Kidney glomerular epithelial cell (primary cell): ENCODE measurements around the gene ZNF683.
A peak's percentile ranks its signal among the peaks of the same experiment; 100 is the strongest.
"Not testable (repeated sequence)": the region's sequence is repeated elsewhere in the genome, so short reads cannot be mapped to it uniquely, and the experiment has no call there.

Experiments
- DNase-seq: peaks from one replicate; lab custom pipeline; 2025; lab: John Stamatoyannopoulos, UW

ZNF683 gene

DNA sequence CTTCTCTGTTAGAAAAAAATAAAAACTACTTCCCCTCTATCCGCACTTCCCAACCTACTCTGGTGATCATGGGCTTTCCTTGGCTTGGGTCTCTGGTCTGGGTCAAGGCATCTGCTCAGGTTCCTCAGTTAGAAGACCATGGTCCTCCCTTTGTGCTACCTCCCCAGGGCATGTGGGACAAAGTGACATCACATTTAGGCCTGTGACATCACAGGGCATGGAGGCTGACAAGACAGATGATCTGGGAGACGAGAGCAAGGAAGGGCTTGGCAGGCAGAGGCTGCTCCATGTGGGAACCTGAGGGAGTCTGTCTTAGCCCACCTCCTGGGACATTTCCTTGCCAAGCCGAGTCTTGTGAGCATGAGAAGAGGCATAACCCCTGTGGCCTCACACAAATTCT lies at the start of gene ZNF683:
TSS of gene ZNF683 (minus strand) at position 140 of the 400 bp plus-strand sequence. CDS start 4,179 bp downstream, outside the sequence.
- DNase-seq, result not testable (repeated sequence)

DNA sequence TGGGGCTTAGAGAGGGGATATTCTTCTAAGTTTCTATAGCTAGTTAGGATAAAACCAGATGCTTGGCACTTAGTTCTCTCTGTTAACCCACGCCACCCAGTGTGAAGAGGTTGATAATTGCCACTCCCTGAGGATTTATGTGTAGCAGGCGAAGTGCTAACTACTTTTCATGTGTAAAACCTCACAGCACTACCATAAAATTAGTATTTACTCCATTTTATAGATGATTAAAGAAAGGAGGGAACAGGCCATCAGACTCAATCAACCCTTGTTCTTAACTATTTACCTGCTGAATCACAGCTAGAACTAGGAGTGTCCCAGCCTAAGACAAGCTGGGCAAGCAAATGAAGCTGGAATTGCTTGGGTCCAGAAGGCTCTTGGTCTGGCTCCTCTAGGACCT lies 46.9 kb upstream of the ZNF683 start:
- DNase-seq, result no peak

DNA sequence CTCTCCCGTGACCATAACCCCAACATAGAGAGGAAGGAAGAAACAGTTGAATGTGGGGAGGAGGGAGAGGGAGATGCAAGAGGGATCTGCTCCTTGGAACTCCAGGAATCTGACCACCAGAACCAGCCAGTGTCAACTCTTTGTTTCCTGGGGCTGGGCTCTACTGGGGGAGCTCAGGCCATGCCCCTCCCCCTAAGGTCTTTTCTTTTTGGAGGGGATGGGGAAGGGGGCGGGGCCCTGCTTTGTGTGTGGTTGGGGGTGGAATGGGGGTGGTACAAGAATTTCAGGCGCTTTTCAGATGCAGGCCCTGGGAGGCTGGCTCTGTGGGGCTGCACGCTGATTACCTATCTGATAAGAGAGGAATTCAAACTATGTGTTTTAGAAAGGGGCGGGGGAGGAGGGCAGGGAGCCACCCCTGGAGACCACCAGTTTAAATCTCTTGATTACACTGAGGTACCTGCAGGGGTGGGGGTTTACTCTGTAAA lies 46.4 kb upstream of the ZNF683 start:
- DNase-seq, result no peak

DNA sequence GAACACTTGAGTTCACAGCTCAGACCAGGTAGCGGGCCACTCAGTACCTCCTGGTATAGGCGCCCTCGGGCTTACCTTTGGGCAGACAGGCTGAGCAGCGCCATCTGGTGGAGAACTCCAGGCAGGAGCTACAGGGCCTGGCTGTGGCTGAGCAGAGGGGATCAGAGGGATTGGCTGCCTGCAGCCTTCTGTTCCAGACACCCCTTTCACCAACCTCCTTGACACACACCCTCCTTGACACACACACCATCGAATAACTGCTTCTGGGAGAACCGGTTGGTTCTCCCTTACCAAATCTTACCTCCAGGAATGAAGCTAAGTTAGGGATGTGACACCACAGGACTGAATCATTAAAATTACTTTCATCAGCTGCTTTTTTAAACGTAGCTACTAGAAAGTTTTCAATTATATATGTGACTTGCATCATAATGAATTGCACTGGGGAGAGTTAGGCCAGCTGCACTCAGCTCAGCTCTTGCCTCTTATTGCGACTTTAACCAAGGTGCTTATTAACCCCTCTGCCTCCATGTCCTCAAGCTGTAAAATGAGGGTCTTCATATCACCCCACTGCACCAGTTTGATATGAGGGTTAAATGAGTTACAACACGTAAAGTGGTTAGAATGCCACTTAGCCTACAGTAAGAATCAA lies 44.7 kb upstream of the ZNF683 start:
- peak; percentile 24 for DNase-seq

DNA sequence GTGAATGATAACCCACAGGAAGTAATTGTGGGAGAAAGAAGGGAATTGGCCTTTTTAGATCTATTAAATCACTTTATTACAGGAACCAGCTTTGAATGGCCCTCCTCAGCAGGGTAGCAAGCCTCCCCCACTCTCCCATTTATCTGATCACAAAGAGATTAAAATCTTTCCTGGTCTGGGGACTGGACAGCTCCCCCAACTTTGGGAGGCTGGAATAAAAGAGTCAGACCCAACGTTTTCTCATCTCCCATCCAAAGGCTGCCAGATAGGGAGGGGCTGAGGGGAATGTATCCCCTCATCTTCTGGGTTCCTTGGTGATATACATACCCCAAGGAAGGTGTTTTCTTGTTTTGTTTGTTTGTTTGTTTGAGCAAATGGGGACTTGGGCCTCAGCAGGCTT lies 40.5 kb upstream of the ZNF683 start:
- DNase-seq, result no peak

DNA sequence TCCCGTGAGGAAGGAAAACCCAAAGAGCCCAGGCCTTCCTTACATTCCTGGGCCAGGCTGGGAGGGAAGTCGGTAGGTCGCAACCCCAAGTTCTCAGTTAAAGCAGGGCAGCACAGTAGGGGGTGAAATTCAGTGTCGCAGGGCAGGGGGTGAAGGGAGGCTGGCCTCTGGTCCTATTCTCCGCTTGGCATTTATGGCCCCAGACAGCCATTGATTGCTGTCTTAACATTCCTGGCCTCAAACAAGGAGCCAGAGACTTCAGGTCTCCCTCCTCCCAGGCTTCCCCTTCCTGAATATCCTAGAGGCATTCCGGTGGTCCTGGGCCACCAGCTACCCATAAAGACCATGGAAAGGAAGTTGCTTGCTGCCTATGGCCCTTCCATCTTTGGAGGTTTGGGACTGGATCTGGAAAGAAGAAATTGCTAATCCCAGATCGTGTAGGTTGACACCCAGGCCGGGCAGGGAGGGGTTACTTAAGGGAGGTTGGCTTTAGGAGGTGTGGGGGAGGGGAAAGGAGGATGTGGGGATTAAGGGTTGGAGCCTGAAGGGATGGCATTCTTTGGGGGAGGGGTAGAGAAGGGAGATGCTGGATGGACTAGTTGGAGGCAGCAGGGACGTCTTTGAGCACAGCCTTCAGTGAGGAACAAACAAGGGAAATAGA lies 39.8 kb upstream of the ZNF683 start:
- DNase-seq, result no peak

DNA sequence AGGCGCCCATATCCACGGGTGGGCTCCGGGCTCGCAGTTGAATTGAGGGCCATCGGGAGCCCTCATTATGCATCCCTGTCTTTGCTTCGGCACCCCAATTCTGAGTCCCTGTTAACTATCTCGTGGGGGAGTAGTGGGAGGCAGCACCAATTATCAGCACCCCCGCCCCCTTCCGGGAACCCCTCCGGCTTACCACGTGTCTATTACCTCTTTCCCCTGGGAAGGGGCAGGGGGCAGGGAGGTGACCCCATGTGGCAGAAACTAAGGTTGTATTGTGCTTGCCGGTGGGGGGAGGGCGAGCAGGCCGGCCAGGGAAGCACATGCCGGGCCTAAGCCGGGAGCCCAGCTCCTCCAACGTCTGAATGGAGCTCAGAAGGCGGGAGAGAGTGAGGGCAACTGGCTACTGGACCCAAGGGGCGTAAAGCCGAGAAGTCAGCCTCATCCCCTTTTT lies 39.1 kb upstream of the ZNF683 start:
- DNase-seq, result no peak

DNA sequence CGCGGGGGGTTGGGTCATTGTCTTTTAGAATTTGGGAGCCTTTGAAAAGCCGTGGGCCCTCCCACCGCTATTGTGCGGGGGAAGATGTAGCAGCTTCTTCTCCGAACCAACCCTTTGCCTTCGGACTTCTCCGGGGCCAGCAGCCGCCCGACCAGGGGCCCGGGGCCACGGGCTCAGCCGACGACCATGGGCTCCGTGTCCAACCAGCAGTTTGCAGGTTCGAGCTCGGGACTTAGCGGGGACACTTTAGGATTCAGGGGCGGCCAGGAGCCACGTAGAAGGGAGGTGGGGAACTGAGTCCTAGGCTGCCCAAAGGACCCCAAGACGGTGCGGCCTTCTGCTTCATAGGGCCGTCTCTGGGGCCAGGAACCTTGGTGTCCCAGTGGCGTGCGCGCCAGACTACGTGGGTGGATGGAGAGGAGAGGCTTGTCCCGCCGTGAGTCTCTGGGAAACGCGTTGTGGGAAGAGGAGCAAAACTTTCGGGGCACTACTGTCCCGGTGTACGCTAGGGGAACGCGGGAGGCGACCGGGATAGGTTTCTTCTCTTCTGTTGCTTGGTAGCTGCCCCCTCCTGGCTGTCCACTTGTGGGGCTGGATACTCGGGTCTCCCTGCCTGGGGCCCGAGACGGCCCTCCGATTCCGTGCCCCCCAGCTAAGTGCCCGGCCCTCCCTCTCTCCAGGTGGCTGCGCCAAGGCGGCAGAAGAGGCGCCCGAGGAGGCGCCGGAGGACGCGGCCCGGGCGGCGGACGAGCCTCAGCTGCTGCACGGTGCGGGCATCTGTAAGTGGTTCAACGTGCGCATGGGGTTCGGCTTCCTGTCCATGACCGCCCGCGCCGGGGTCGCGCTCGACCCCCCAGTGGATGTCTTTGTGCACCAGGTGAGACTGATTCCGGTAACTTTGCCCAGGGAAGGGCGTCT lies 38.4 kb upstream of the ZNF683 start, which contains the start of gene LIN28A:
TSS of gene LIN28A (plus strand) at position 112 of the 918 bp plus-strand sequence. CDS start at position 187, 75 bp downstream.
- no peak for DNase-seq

DNA sequence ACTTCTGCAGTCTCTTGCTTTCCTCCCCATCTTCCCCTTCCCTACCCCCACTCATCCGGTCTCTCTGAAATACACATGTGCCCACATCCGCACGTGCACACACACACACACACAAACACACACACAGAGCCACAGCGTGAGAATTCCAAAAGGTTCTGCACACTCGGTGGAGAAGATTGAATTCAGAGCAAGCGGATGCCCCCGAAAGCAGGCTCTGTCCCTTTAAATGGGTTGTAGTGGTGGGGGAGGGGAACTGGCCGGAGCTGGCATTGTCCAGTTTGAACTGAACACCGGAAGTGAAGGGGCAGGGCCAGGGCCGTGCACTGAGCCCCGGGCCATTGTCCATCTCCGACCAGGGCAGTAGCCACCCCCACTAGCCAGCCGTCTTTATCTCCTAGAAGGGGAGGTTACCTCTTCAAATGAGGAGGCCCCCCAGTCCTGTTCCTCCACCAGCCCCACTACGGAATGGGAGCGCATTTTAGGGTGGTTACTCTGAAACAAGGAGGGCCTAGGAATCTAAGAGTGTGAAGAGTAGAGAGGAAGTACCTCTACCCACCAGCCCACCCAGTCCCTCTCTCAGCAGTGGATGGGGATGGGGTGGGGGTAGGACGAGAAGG lies 36.7 kb upstream of the ZNF683 start:
- no peak for DNase-seq

DNA sequence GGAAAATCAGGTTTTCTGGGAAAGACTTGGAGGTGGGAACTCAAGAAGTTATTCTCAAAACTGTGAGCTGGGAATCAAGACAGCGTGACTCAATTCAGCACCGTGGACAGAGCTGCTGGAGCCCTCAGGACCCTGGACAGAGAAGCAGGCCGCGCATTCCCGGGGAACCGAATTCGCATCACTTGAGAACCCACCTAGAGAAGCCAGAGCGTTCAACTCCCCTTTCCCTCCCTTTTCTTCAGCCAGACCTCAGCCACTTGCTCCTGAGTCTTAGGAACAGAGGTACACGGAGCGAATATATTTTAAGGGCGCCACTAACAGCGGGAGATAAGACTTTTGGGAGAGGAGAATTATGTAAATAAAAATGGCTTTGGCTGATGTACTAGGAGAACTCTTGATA lies 36.1 kb upstream of the ZNF683 start:
- DNase-seq, result peak; percentile 45

DNA sequence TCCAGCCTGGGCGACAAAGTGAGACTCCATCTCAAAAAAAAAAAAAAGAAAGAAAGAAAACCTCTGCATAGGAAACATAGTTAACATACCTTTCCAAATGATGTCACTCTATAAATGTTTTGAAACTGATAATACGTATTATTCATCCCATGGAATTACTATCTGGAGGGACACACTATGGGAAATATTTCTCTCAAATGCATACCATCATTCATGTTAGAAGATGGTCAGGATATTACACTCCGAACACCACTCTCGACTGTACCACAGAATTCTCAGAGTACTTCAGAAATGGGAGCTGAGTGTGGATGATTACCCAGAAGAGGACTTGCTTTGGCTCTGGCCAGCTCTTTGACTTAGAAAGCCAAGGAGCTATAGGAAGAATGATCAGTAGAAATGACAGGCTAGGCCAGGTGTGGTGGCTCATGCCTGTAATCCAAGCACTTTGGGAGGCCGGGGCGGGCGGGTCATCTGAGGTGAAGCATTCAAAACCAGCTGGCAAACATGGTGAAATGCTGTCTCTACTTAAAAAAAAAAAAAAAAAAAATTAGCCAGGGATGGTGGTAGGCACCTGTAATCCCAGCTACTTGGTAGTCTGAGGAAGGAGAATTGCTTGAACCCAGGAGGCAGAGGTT lies 32.8 kb upstream of the ZNF683 start:
- DNase-seq, result peak; percentile 21

DNA sequence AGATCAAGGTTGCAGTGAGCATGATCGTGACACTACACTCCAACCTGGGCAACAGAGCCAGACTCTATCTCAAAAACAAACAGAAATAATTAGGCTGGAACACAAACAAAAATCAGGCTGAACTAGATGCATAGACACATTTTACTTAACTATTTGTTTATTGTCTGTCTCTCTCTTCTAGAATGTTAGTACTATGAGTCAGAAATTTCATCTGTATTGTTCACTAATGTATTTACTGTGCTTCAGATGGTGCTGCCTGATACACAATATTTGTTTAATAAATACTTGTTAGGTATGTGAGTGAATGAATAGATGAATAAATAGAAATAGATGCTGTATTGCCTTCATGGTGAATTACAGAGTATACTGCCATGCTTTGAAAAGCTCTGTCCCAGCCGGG lies 32.1 kb upstream of the ZNF683 start:
- DNase-seq, result no peak

DNA sequence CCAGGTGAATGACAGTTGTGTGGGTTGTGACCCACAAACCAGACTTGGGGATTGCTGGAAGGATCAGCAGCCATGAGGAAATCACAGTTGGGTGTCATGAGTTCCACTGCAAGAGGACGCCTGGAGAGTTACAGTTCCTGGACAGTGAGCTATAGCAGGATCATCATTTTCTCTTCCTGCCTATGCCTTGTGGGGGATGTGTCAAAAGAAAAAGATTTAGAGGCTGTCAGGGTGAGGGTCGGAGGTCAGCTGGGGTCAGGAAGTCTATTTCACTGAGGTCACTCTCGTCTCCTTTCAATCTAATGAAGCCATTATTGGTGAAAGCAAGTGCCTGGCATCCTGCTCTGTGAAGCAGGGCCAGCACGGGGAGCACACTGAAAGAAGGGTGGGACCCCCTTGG lies 31.1 kb upstream of the ZNF683 start:
- DNase-seq, result no peak

DNA sequence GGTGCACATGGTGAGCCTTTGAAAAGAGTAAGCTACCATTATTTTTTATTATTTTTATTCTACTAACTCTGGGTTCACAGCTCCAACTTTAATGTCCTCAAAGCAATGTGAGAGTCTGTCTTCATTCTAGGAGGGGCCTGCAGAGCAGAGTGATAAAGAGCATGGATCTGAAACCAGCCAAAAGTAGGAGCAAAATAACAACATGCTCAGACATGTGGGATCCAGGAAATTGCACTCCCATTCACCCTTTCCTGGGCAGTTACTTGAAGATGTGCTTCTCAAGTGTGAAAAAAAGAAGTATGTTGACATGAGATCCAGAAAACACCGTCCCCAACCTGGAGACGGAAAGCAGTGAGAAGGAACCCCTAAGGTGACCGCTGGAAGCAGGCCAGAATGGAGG lies 29.3 kb upstream of the ZNF683 start:
- DNase-seq, result no peak

DNA sequence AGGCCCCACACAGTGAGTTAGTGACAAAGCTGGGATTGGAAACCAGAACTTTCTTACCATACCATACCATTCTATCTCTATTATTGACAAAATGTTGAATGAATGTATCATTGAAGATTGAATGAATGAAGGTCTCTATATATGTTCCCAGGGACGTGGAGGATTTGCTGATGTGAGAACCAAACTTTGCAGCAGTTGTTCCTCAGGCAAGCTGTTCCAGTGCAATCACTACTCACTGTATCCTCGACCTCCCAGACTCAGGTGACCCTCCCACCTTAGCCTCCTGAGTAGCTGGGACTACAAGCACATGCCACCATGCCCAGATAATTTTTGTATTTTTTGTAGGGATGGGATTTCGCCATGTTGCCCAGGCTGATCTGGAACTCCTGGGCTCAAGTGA lies 26.5 kb upstream of the ZNF683 start:
- no peak for DNase-seq

DNA sequence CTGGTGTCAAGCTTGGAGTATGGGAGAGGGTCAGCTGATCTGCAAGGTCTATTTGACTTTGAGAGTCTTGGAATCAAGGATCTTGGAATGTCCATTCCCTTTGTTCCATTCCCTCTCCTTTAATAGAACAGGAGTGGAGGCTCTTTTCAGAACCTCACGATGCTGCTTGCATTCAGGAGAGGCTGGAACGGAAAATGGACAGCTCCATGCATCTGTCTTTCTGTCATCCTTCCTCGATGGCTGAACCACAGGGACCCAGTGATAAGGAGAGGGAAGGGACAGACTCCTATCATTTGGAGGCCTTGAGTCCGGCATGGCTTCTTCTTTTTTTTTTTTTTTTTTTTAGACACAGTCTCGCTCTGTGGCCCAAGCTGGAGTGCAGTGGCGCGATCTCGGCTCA lies 23.2 kb upstream of the ZNF683 start:
- no peak for DNase-seq

DNA sequence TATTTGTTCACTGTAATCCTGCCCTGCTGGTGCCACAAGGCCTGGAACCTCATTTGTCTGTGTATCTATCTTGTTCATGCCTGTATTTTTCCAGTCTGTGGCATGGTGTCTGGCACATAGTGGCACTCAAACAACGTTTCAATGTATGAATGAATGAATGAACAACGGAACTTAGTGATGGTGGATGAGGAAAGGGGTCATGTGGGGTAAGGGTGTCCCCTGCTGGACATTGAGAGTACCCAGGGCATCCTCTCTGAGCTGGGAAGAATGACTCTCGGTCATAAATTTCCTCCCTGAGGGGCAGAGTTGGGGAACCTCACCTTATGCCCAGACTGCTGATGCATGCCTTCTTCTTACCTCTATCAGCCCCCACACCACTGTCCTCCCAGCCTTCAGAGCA lies 18.9 kb upstream of the ZNF683 start:
- DNase-seq, result peak; percentile 18

DNA sequence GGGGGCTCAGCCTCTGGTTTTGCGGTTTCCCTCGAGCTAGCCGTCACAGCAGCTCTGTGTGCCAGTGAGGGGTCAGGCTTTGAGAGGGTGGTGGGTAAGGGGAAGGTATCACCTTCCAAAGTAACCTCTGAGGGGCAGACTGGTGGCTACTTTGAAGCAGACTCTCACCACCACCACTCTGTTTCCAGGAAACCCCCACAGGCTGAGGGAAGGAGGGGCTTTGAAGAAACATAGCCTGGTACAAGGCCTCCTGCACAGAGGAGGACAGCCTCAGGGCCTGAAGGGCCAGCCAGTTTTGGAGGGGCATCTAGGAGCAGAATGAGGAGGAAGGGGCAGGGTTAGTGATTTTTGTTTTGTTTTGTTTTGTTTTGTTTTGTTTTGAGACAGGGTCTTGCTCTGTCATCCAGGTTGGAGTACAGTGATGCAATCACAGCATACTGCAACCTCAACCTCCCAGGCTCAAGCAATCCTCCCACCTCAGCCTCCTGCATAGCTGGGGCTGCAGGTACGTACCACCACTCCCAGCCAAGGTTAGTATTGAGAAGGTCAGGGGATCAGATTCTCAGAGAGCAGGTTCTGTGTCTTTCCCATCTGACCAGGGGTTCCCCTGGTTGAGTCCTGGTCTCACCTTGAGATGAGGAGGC lies 17.2 kb upstream of the ZNF683 start:
- no peak for DNase-seq

DNA sequence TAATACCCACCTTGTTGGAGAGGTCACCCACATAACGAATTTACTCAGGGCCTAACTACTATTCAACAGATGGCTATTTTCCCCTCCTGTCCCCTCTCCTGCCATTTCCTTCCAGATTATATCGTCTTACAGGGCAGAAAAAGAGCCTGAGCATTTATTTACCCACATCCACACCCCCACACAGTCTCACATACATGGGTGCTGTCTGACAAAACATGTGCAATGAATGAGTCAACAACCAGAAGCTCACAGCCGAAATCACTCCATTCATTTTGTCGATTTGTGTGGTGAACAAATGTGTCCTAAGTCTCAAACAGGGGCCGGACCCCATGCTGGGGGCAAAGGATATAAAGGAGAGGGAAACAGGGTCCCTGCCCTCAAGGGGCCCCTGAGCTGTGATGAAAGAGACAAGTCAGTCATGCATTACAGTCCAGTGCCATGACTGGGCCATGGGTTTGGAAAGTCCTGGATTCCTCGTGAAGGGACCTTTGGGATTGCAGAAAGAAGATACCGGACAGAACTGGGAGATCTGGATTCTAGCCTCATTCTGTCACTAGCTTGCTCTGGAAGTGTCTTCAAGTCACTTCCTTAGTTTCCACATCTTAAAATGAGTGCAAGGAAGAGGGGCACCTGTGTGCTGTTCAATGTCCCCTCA lies 16.4 kb upstream of the ZNF683 start:
- no peak for DNase-seq

DNA sequence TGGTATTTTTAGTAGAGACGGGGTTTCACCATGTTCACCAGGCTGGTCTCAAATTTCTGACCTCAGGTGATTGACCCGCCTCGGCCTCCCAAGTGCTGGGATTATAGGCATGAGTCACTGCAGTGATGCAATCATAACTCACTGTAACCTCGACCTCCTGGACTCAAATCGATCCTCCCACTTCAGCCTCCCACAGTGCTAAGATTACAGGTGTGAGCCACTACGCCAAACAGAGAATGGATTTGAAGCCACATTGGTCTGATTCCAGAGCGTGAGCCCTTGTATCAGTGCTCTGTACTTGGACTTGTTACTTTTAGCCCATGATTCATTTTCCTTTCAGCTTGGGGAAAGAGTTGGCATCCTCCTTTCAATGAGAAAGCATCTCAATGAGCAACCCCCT lies 14.9 kb upstream of the ZNF683 start:
- DNase-seq, result no peak

DNA sequence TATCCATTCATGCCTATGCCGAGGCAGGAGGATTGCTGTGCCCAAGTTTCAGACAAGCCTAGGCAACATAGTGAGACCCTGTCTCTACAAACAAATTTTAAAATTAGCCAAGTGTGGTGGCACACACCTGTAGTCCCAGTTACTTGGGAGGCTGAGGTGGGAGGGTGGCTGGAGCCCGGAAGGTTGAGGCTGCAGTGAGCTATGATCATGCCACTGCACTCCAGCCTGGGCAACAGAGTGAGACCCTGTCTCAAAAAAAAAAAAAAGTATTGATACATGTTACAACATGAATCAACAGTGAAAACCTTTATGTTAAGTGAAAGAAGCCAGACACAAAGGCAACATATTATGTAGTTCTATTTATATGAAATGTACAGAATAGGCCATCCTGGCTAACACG lies 12.5 kb upstream of the ZNF683 start:
- DNase-seq, result not testable (repeated sequence)
